22Rv1 (cell line): ENCODE measurements around the gene SLC7A1.

ENCODE experiments used
- H3K27ac ChIP-seq: fragments of 450-650 bp; 2 replicates; pipeline ENCODE4 v1.5.1; 2017
- ZFX ChIP-seq: fragments of 450-650 bp; IDR thresholded peaks from 2 replicates; pipeline ENCODE4 v1.6.1; 2017; ENCODE audit warnings: antibody characterized with exemption, borderline replicate concordance
- TF ChIP-seq, protein P1 (sequence below): fragments of 450-650 bp; IDR thresholded peaks from 2 replicates; pipeline ENCODE4 v1.5.1; 2017; ENCODE audit warnings: mild to moderate bottlenecking

Gene SLC7A1

DNA sequence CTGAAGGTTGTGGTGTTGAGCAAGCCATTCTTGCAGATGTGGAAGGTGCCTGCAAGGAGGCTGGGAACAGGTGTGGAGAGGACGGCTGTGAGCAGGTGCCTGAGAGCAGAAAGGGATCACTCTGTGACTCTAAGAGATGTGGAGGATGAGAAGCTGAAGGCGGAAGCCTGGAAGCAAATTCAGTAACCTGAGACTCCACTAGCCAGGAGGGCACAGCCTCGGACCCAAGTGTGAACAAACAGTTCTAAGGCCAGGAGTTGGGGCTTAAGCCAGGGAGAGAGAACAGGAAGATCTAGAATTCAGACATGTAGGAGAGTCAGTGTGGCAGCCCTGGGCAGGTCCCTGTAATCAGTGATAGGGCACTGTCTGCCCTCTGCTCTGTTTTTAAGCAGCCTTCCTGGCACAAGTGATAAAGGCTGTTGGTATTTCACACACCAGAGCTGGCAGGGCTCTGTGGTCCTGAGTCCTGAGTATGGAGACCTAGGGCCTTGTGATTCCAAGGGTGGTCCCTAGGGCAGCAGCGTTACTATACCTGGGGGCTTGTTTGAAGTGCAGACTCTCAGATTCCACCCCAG is 131.3 kb downstream of the SLC7A1 start:
- no peak overlapping the region for H3K27ac ChIP-seq
- TF ChIP-seq, protein P1, sequence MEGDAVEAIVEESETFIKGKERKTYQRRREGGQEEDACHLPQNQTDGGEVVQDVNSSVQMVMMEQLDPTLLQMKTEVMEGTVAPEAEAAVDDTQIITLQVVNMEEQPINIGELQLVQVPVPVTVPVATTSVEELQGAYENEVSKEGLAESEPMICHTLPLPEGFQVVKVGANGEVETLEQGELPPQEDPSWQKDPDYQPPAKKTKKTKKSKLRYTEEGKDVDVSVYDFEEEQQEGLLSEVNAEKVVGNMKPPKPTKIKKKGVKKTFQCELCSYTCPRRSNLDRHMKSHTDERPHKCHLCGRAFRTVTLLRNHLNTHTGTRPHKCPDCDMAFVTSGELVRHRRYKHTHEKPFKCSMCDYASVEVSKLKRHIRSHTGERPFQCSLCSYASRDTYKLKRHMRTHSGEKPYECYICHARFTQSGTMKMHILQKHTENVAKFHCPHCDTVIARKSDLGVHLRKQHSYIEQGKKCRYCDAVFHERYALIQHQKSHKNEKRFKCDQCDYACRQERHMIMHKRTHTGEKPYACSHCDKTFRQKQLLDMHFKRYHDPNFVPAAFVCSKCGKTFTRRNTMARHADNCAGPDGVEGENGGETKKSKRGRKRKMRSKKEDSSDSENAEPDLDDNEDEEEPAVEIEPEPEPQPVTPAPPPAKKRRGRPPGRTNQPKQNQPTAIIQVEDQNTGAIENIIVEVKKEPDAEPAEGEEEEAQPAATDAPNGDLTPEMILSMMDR = no peak
- TF ChIP-seq ZFX = no peak

DNA sequence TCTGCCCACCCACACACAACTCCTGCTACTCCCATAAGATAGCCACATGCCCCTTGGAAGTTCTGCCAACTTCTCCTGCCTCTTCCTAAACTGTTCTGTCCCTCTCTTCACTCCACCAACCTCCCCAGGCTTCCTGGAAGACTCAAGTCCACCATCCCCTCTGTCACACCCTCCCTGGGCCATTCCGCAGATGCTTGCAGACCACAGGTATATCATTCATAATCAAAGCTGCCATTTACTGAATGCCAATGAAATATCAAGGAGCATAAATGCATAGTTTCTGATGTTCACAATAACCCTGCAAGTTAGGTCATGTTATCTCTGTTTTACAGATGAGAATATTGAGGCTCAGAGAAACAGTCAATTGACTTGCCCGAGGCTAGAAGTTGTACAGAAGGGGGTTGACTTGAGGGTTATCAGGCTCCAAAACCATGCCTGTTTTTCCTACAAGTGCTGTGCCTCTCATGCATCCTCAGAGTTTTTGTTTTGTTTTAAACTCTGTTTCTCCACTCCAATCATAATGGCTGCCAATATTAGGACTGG is 135.6 kb downstream of the SLC7A1 start:
- TF ChIP-seq, protein P1 = no peak
- TF ChIP-seq ZFX = no peak
- no peak overlapping the region for H3K27ac ChIP-seq
